Measurements from ENCODE around the gene CYP27A1.
"Not testable (repeated sequence)": the region's sequence is repeated elsewhere in the genome, so short reads cannot be mapped to it uniquely, and the experiment has no call there.

The CYP27A1 gene

GRCh38 chr2:218833023-218833609 lies 51.2 kb downstream of the CYP27A1 start:
- no peak for DNase-seq

- DNase-seq = no peak
These were observed 52.7 kb downstream of the CYP27A1 start for GRCh38 chr2:218834685-218835084.

GRCh38 chr2:218837495-218837894 lies 55.5 kb downstream of the CYP27A1 start:
- DNase-seq = no peak

- no peak for DNase-seq
These were observed 57.5 kb downstream of the CYP27A1 start for GRCh38 chr2:218839430-218839829.

- DNase-seq = no peak
These were observed 57.9 kb downstream of the CYP27A1 start for GRCh38 chr2:218839888-218840287.

- not testable (repeated sequence) for DNase-seq
These were observed 62.4 kb downstream of the CYP27A1 start for GRCh38 chr2:218844334-218844733.

- not testable (repeated sequence) for DNase-seq
These were observed 65.0 kb downstream of the CYP27A1 start for GRCh38 chr2:218846963-218847362.

GRCh38 chr2:218849721-218850120 lies 67.8 kb downstream of the CYP27A1 start:
- no peak for DNase-seq

DNA sequence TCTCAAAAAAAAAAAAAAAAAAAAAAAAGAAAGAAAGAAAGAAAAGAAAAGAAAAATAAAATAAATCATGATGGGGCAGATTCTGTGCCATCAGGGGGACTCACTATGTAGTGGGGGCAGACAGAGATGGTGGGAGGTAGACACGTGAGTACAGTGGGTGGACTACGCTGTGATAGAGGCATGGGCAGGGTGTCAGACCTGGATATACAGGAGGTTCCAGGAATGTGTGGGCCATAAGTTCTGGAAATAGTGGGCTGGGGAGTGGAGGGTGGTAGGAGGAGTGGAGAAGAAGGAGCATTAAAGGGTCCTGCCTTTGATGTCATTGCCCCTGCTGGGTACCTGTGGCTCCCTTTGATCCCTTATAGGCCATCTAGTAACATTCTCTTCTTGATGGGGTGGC lies 68.8 kb downstream of the CYP27A1 start:
- no peak for DNase-seq

DNA sequence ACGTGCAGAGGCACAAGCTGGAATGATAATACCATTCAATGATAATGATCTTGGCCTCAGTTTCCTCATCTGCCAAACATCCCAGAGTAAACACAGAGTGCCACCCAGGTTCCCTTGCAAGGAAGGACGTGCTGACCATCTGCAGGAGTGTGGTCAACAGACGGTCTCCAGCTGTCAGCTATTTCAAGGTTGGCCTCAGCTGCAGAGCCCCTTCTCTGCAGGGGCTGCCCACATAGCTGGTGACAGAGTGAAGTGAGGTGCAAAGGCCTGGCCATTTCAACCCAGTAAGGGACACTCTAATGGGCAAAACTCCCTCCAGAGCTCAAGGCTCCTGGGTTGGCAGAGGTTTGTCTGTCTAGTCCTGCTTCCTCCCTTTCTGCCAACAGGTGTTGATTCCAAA lies 69.3 kb downstream of the CYP27A1 start:
- no peak for DNase-seq

GRCh38 chr2:218852911-218853667 lies 71.1 kb downstream of the CYP27A1 start:
- DNase-seq = peak; percentile 10

GRCh38 chr2:218853766-218854165 lies 71.8 kb downstream of the CYP27A1 start:
- no peak for DNase-seq

DNA sequence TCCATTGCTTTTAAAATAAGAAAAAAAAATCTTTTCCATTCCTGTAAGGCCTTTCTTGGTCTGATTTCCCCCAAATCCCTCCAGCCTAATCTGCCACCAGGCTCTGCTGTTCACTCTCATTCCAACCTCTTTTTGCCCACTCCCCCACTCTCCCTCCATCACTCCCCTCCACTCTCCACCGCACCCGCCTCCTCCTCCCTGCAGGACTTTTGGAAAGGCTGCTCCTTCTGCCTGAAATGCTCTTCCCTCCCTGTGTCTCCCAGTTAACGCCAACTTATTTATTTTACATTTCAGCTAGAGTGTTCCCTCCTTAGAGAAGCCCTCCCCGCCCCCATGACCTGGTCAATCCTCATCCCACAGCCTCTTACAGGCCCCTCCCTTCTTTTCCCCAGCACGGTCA lies 72.9 kb downstream of the CYP27A1 start:
- DNase-seq = no peak

DNA sequence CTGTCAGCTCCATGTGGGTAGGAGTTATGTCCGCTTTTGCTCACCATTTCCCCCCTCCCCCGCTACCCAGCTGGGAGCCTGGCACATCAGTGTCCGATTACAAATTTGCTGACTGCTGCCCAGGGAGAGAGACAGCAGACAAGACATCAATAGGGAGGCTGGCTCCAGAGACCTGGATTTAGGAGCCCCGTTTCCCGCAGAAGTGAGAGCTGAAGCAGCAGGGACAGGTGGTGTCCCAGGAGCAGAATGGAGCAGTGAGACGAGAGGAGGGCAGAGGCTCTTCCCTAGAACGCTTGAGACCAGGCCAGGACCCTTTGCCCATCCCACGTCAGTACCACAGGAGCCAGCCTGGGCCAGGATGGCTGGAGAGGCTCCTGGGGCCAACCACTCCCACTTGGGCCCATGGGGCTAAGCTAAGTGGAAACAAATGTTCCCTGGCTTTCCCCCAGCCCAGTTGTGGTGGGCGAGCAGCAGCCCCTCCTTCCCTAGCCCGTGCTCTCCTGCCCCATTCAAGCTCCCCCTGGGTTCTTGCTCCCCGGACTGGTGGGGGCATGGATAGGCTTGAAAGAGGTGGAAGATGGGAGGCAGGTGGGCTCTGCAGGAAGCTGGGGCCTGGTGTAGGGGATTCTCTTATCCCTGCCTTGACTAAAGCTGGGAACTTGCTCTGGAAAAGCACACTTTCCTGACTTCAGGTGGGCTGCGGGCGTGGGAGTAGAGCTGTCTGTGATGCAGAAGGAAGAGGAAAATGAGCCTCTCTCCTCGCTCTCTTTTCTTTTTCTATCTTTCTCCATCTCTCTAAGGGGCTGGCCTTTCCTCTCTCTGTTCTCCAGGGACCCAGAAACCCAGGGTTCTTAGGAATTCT lies 73.6 kb downstream of the CYP27A1 start:
- DNase-seq = no peak

GRCh38 chr2:218856167-218856895 lies 74.4 kb downstream of the CYP27A1 start:
- no peak for DNase-seq

- DNase-seq = no peak
These were observed 74.9 kb downstream of the CYP27A1 start for GRCh38 chr2:218856896-218857243.

DNA sequence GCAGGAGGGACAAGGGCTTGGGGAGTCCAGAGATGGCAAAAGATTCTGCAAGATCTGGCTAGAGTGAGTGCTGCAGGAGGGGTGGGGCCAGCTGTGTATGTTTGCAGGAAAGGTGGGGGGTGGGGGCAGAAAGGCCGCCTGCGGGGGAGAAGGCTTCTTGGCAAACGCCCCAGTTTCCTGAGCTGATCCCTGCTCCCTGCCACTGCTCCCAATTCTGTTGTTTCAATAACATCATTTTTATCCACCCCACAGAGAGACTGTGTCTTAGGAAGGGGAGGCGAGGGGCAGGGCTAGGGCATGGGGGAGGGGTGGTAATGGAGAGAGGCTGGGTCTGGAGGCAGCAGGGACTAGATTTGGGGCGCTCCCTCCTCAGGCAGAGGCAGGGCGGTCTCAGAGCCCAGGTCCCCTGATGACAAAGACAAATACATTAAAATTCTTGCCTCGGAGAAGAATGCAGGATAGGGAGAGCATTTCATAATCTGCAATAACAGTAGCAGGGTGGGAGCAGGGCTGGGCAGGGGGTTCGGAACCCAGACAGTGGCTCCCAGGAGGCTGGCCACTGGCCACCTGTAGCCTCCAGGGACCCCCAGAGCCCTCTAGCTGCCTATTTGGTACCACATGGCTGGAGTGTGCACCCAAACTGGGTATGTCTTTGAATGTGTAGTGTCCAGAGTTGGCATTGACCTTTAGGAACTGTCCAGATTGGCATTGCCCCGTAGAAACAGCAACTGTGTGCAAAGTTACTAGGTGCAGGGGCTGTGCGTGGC lies 75.6 kb downstream of the CYP27A1 start:
- DNase-seq = no peak

- no peak for DNase-seq
These were observed 76.1 kb downstream of the CYP27A1 start for GRCh38 chr2:218858138-218858445.

- DNase-seq = no peak
These were observed 77.0 kb downstream of the CYP27A1 start for GRCh38 chr2:218858671-218859555.

DNA sequence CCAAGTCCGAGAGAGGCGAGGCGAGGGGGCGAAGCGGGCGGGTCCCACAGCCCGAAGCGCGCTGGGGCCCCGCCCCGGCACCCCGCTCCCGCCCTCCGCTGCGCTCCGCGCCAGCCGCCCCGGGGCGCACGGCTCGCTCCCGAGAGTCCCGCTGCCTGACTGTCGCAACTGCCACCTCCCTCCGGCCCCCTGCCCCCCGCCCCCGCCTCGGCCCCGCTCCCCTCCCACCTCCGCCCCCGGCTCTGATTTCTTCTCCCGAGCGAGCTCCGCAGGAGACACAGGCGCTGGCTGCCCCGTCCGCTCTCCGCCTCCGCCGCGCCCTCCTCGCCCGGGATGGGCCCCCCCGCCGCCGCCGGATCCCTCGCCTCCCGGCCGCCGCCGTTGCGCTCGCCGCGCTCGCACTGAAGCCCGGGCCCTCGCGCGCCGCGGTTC lies 77.6 kb downstream of the CYP27A1 start, which contains the start of gene WNT6:
Gene WNT6 (plus strand): TSS at position 250 of the 432 bp plus-strand sequence. CDS start 233 bp downstream, outside the sequence.
- no peak for DNase-seq
